NCI-H187 (cell line): ENCODE measurements around the gene CEP104.

Experiments
- DNase-seq, 2 experiments: peaks; one replicate each; lab custom pipeline; 2025; lab: John Stamatoyannopoulos, UW

CEP104 gene

DNA sequence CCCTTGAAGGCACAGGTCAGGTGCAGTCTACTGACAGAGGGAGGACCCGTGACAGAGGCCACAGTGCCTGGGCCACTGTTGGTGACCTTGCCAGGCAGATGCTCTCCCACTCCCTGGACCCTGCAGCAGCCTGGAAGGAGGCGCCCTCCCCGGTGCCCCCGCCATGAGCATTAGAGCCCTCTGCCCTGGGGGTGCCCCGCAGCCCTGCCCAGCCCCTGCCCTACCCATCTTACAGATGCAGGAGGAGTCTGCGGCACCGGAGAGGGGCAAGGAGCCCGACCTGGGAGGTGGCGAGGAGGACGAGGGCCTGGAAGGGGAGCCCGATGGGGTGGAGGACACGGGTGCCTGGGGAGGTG is 94.2 kb downstream of the CEP104 start:
- DNase-seq, result no peak

DNA sequence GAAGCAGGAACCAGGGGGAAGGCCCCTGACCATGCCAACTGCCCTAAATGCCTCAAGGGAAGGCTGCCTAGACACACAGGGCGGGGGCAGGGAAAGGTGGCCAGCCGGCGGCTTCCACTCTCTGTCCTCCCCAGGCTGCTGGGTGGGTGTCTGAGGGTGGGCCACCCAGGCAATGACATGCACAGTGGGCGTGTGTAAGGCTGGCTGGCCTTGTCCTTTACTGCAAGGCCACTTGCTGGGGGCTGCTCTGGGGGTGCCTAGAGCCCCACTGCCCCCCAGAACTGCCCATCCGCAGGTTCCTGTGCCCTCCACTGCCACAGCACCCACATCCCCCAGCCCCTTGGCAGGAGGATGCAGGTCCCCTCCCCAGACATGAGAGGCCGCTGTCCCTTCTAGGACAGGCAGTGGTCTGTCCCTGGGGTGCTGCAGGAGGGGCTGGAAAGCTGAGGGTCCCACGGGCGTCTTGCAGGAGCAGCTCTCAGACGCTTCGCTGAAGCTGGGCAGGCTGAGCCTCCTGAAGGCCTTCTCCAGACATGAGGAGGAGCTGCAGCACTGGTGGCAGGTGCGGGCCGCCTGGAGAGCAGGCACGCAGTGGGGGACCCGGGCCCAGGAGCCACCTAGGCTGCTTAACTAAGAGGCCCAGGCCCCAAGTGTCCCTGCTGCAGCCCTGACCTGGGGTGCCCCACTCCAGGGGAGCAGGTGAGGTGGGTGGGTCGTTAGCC is 94.7 kb downstream of the CEP104 start:
- no peak for DNase-seq
